HEK293T (cell line): ENCODE data around the gene INHBE.
"Not testable (repeated sequence)": the region's sequence is repeated elsewhere in the genome, so short reads cannot be mapped to it uniquely, and the experiment has no call there.

ENCODE experiments used
- CTCF ChIA-PET: fragments of 350-600 bp; formaldehyde crosslinking; extraction: SDS; loops from one replicate; lab custom pipeline; 2021; ENCODE audit warnings: antibody characterized with exemption, inconsistent platforms; lab: Yijun Ruan, JAX
- POLR2A ChIA-PET: fragments of 350-600 bp; formaldehyde crosslinking; extraction: SDS; loops from one replicate; lab custom pipeline; 2020; ENCODE audit warnings: antibody characterized with exemption, inconsistent platforms; lab: Yijun Ruan, JAX
- DNase-seq: peaks from one replicate; pipeline ENCODE4 v3.0.0; 2012; ENCODE audit warnings: mixed read lengths; ENCODE audit errors: extremely low spot score
- ARNT ChIP-seq: fragments of 450-650 bp; IDR thresholded peaks from 2 replicates; pipeline ENCODE4 v1.6.1; 2017; ENCODE audit warnings: mild to moderate bottlenecking
- BHLHE40 ChIP-seq: fragments of 450-650 bp; IDR thresholded peaks from 2 replicates; pipeline ENCODE4 v1.6.1; 2016; ENCODE audit warnings: mild to moderate bottlenecking, moderate library complexity, borderline replicate concordance
- CTBP1 ChIP-seq: fragments of 450-650 bp; IDR thresholded peaks from 2 replicates; pipeline ENCODE4 v1.6.1; 2016; ENCODE audit warnings: borderline replicate concordance
- FOXA1 ChIP-seq: fragments of 450-650 bp; IDR thresholded peaks from 2 replicates; pipeline ENCODE4 v1.6.1; 2016; ENCODE audit warnings: mild to moderate bottlenecking
- FOXK2 ChIP-seq: fragments of 450-650 bp; IDR thresholded peaks from 2 replicates; pipeline ENCODE4 v1.6.1; 2016; ENCODE audit warnings: mild to moderate bottlenecking
- FOXM1 ChIP-seq: fragments of 450-650 bp; IDR thresholded peaks from 2 replicates; pipeline ENCODE4 v1.6.1; 2017; ENCODE audit warnings: mild to moderate bottlenecking, borderline replicate concordance
- HDGF ChIP-seq: fragments of 450-650 bp; IDR thresholded peaks from 2 replicates; pipeline ENCODE4 v1.6.1; 2017; ENCODE audit warnings: antibody characterized with exemption, borderline replicate concordance
- L3MBTL2 ChIP-seq: fragments of 450-650 bp; conservative IDR thresholded peaks from 2 replicates; pipeline ENCODE4 v1.6.1; 2016; ENCODE audit warnings: mild to moderate bottlenecking
- LEF1 ChIP-seq: fragments of 450-650 bp; IDR thresholded peaks from 2 replicates; pipeline ENCODE4 v1.6.1; 2017; ENCODE audit warnings: mild to moderate bottlenecking, borderline replicate concordance
- NFRKB ChIP-seq: fragments of 450-650 bp; IDR thresholded peaks from 2 replicates; pipeline ENCODE4 v1.6.1; 2016; ENCODE audit warnings: mild to moderate bottlenecking, moderate library complexity
- PKNOX1 ChIP-seq: fragments of 450-650 bp; IDR thresholded peaks from 2 replicates; pipeline ENCODE4 v1.6.1; 2016
- SP1 ChIP-seq: fragments of 450-650 bp; IDR thresholded peaks from 2 replicates; pipeline ENCODE4 v1.6.1; 2017
- SUZ12 ChIP-seq: fragments of 450-650 bp; IDR thresholded peaks from 2 replicates; pipeline ENCODE4 v1.6.1; 2016; ENCODE audit warnings: mild to moderate bottlenecking
- TARDBP ChIP-seq: fragments of 450-650 bp; IDR thresholded peaks from 2 replicates; pipeline ENCODE4 v1.6.1; 2016
- ZNF384 ChIP-seq: fragments of 450-650 bp; IDR thresholded peaks from 2 replicates; pipeline ENCODE4 v1.6.1; 2016

The INHBE gene

GRCh38 chr12:57500213-57500612 is 45.1 kb downstream of the INHBE start:
- ChIA-PET CTCF (no interaction called here), POLR2A (interaction anchor here (0.6 to 1.4 kb wide), 2 partner anchors 10 to 34 kb away, joined by 3 read pairs; no protein-coding TSS in a partner anchor)
- DNase-seq = no peak
- TF ChIP-seq ARNT (no peak), HDGF (no peak), LEF1 (no peak), SUZ12 (no peak), NFRKB (no peak), SP1 (no peak), TARDBP (no peak), FOXM1 (no peak), L3MBTL2 (no peak), FOXK2 (no peak), FOXA1 (no peak), ZNF384 (no peak), CTBP1 (no peak), PKNOX1 (no peak), BHLHE40 (no peak)

- CTCF ChIA-PET = interaction anchor here (0.6 to 0.8 kb wide), 3 partner anchors 18 to 115 kb away, joined by 3 read pairs; partner anchors contain the start of gene DDIT3
- not testable (repeated sequence) for DNase-seq
- POLR2A ChIA-PET = interaction anchor here (0.8 to 4.5 kb wide), 3 partner anchors 10 to 17 kb away, joined by 4 to 20 read pairs (median 5); partner anchors contain the start of gene DDIT3
Observed at GRCh38 chr12:57502311-57502969, 47.3 kb downstream of the INHBE start.

GRCh38 chr12:57506541-57506940 is 51.4 kb downstream of the INHBE start:
- CTCF ChIA-PET, DNase-seq: not testable (repeated sequence)
- POLR2A ChIA-PET = interaction anchor here (1.2 kb wide), 1 partner anchor 8 kb away, joined by 3 read pairs; no protein-coding TSS in a partner anchor
